ENCODE measurements around the gene NUP210. TPM values are rescaled to one million over a fixed set of nuclear protein-coding genes. Genes with fewer than 3 reads are reported as not detected.

The NUP210 gene
- total RNA-seq, 1 donor: 0.45 TPM

DNA sequence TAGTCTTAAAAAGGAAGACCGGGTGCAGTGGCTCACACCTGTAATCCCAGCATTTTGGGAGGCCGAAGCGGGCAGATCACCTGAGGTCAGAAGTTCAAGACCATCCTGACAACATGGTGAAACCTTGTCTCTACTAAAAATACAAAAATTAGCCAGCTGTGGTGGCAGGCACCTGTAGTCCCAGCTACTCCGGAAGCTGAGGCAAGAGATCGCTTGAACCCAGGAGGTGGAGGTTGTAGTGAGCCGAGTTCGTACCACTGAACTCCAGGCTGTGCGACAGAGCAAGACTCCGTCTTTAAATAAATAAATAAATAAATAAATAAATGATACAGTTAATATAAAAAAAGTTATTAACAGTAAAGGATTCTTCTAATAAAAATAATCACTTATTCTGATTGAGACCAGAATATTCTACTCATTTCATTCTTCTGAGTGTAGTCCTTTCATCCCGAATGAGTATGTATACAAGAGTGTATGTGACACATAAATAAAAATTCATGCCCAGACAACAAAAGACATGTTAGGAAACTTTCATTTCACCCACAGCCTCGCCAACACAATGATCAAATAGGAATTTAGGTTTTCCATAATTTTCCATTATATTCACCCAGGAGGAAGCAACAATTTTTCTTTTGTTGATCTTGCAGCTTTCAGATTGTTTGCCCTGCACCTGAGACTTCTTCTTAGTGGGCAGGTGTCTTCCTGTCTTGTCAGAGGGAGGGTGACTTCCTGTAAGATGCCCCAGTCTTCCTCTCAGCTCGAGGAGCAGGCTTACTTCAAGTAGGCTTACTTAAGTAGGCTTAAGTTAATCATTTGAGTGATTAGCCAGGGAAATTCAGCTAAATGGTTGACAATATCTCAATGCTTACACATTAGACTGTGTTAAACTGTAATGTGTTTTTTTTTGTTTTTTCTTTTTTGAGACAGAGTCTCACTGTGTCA lies 7.8 kb upstream of the NUP210 start:
- no peak for DNase-seq (ENCODE audit: low read depth)
- H3K4me3 ChIP-seq (ENCODE audit: low read depth, low read length): no peak overlapping the region
- TF ChIP-seq, protein P1, sequence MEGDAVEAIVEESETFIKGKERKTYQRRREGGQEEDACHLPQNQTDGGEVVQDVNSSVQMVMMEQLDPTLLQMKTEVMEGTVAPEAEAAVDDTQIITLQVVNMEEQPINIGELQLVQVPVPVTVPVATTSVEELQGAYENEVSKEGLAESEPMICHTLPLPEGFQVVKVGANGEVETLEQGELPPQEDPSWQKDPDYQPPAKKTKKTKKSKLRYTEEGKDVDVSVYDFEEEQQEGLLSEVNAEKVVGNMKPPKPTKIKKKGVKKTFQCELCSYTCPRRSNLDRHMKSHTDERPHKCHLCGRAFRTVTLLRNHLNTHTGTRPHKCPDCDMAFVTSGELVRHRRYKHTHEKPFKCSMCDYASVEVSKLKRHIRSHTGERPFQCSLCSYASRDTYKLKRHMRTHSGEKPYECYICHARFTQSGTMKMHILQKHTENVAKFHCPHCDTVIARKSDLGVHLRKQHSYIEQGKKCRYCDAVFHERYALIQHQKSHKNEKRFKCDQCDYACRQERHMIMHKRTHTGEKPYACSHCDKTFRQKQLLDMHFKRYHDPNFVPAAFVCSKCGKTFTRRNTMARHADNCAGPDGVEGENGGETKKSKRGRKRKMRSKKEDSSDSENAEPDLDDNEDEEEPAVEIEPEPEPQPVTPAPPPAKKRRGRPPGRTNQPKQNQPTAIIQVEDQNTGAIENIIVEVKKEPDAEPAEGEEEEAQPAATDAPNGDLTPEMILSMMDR (IDR thresholded peaks at IDR 0.05; ENCODE audit: insufficient read depth, low read length): no peak

DNA sequence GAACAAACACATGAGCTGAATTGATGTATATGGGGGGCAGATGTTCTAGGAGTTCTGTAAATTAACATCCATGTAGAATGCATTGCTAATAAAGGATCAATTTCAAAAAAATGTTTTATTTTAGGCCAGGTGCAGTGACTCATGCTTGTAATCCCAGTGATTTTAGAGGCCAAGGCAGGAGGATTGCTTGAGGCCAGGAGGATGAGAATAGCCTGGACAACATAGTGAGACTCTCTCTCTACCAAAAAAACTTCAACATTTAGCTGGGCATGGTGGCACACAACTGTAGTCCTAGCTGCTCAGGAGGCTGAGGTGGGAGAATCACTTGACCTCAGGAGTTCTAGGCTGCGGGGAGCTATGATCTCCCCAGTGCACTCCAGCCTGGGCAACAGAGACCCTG lies 6.5 kb upstream of the NUP210 start:
- TF ChIP-seq, protein P1 (IDR thresholded peaks at IDR 0.05; ENCODE audit: insufficient read depth, low read length): no peak
- no peak overlapping the region for H3K4me3 ChIP-seq (ENCODE audit: low read depth, low read length)
- no peak for DNase-seq (ENCODE audit: low read depth)

DNA sequence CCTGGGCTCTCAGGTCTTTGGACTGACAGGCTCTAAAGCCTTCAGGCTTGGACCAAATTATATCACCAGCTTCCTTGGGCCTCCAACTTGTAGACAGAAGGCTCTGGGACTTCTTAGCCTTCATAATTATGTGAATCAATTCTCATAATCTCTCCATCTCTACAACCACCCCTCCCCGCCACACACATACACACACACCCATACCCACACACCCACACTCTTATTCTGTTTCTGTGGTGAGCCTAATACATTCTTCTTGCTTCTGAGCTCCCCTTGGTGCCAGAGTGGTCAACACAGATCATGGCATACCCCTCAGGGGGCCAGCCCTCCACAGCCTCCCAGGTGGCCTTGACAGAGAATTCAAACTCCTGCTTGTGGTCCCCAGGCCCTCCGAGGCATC lies 5.6 kb upstream of the NUP210 start:
- no peak overlapping the region for H3K4me3 ChIP-seq (ENCODE audit: low read depth, low read length)
- TF ChIP-seq, protein P1 (IDR thresholded peaks at IDR 0.05; ENCODE audit: insufficient read depth, low read length): no peak
- no peak for DNase-seq (ENCODE audit: low read depth)

DNA sequence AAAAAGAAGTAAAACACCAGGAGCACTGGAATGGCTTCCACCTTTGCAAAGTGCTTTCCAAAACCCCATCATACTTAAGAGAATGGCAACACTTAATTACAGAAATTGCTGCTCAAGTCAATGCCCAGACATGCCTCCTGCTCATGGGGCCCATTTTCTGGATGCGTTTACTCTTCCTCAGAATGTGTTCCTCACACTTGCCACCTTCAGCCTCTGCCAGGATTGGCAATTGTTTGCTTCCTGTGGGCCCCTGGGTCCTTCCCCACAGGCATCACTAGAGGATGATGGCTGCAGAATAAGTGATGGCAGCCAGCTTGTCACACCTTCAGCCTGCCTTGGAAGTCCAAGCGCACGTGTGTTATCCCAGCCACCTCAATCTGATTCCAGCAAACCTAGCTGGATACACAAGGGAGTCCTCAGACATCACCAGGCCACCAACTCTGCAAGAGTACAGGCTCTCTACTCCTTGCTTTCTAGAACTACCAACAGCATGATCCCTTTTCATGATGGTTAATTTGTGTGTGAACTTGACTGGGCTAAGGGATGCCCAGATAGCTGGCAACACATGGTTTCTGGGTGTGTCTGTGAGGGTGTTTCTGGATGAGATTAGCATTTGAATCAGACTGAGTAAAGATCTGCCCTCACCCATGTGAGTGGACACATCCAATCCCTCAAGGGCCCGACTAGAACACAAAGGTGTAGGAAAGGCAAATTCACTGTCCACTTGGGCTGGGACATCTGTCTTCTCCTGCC lies 4.9 kb upstream of the NUP210 start:
- TF ChIP-seq, protein P1 (IDR thresholded peaks at IDR 0.05; ENCODE audit: insufficient read depth, low read length): no peak
- H3K4me3 ChIP-seq (ENCODE audit: low read depth, low read length): no peak overlapping the region
- no peak for DNase-seq (ENCODE audit: low read depth)

DNA sequence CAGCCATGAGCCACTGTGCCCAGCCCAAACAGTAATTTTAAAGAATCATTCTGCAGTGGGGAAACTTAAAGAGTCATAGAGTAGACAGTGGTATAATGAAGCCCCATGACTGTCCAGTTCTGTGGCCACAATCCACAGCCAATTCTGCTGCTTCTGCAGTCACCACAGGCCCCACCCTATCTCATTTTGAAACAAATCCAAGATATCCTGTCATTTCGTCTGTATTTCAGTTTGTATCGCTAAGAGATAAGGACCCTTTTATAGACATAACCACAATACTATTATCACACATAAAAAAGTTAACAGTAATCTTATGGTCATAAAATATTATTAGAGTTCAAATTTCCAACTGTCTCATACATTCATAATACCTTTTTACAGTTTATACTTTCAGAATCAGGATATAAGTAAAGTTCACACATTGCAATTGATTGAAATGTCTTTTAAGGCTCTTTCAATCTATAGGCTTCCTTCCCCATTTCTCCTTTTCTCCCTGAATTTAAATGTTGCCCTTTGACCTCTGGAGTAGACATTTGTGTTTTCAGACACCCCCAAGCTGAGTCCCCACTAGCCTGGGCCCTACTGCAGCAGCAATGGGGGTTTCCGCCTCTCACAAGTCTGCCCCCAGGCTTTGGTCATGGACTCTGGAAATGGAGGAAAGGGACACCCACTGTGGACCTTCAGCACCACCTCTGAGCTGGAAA lies 4.2 kb upstream of the NUP210 start:
- H3K4me3 ChIP-seq (ENCODE audit: low read depth, low read length): no peak overlapping the region
- no peak for DNase-seq (ENCODE audit: low read depth)
- TF ChIP-seq, protein P1 (IDR thresholded peaks at IDR 0.05; ENCODE audit: insufficient read depth, low read length): no peak
